ENCODE results near the gene RADIL.

The RADIL gene

DNA sequence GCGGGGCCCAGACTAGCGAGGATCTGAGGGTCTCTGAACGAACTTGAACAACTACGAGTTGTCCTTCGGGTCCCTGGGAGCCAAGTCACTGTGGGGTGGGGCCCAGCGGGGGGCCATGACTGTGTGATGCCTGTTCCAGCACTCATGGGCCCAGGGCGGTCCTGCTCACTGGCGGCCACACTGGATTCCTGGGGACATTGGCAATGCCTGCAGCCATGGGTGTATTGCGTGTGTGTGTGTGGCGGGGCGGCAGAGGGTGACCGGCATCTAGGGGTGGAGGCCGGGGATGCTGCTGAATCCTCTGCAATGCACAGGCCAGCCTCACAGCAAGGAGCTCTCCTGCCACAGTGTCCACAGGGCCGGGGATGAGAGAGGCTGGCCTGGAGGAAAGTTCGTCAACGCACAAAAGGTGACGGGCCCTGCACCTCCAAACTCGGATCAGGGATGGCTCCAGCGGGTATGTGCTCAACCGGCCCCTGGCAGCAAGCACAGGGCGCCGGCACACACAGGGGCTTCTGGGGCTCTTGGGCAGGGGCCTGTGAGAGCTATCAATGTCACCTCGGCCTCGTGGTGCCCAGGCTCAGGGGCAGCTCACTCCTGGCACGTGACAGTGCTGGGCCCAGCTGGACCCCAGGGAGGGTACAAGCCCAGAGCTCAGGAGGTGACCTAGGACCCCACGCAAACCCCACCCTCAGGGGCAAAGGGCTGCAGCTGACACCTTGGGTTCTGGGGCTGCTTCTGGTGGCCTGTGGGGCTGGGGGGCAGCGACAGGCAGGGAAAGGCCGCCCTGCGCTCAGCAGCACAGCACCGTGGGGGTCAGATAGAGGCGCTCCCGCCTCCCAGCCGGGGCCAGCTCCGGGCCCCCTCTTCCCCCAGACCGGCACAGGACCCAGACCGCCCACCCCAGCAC is 49.6 kb downstream of the RADIL start:
- no peak for TF ChIP-seq ZFX (IDR thresholded peaks at IDR 0.05; ENCODE audit: borderline replicate concordance)
- TF ChIP-seq, protein P1, sequence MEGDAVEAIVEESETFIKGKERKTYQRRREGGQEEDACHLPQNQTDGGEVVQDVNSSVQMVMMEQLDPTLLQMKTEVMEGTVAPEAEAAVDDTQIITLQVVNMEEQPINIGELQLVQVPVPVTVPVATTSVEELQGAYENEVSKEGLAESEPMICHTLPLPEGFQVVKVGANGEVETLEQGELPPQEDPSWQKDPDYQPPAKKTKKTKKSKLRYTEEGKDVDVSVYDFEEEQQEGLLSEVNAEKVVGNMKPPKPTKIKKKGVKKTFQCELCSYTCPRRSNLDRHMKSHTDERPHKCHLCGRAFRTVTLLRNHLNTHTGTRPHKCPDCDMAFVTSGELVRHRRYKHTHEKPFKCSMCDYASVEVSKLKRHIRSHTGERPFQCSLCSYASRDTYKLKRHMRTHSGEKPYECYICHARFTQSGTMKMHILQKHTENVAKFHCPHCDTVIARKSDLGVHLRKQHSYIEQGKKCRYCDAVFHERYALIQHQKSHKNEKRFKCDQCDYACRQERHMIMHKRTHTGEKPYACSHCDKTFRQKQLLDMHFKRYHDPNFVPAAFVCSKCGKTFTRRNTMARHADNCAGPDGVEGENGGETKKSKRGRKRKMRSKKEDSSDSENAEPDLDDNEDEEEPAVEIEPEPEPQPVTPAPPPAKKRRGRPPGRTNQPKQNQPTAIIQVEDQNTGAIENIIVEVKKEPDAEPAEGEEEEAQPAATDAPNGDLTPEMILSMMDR (IDR thresholded peaks at IDR 0.05): no peak
- H3K27ac ChIP-seq: no peak overlapping the region

DNA sequence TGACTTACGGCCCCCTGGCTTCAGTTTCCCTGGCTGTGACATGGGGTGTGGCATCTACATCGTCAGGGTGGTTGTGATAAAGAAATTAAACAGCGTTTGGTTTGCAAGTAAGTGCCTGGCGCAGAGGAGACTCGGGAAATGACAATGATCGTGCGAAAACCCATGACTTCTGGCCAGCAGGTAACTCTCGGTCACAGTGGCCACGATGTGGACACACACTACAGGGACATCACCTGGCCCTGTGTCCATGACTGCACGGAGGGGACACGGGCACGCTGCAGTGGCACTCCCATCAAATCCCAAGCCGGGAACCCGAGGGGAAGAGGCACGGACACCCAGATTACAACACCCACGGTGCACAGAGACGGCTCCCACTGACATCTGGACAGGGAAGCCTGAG is 50.3 kb downstream of the RADIL start:
- no peak overlapping the region; the same call in 1 of the 2 replicates for H3K27ac ChIP-seq
- TF ChIP-seq, protein P1 (IDR thresholded peaks at IDR 0.05): no peak
- no peak for TF ChIP-seq ZFX (IDR thresholded peaks at IDR 0.05; ENCODE audit: borderline replicate concordance)

- peak overlapping the region; percentile 75 for H3K27ac ChIP-seq
- TF ChIP-seq ZFX (IDR thresholded peaks at IDR 0.05; ENCODE audit: borderline replicate concordance): no peak
- TF ChIP-seq, protein P1 (IDR thresholded peaks at IDR 0.05): no peak
These were observed 50.8 kb downstream of the RADIL start for GRCh38 chr7:4832711-4833110.

GRCh38 chr7:4831723-4832495 is 51.6 kb downstream of the RADIL start:
- no peak for TF ChIP-seq ZFX (IDR thresholded peaks at IDR 0.05; ENCODE audit: borderline replicate concordance)
- TF ChIP-seq, protein P1 (IDR thresholded peaks at IDR 0.05): no peak

DNA sequence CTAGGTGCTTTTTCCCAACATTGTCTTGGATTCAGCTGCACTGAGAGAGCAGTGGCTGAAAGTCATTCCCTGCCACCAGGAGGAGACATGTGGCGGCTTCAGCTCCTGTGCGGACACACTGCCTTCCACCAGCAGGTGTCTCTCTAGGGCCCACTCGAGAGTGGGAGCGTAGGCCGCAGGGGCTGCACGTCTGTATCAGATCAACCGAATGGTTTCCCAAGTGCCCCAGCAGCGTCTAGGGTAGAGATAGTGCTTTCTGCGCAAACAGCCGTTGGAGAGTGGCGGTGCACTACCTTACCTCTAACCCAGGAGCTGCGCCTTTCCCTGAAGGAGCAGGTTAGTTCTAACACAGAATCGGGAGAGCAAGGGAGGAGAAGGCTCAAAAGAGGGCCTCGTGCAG is 53.3 kb downstream of the RADIL start:
- TF ChIP-seq, protein P1 (IDR thresholded peaks at IDR 0.05): peak; percentile 96
- no peak for TF ChIP-seq ZFX (IDR thresholded peaks at IDR 0.05; ENCODE audit: borderline replicate concordance)
- H3K27ac ChIP-seq: no peak overlapping the region

More at GRCh38 chr7:4831723-4832495, 51.6 kb downstream of the RADIL start:
- peak overlapping the region; percentile 75 for H3K27ac ChIP-seq

- H3K27ac ChIP-seq: no peak overlapping the region
- no peak for TF ChIP-seq ZFX (IDR thresholded peaks at IDR 0.05; ENCODE audit: borderline replicate concordance)
- TF ChIP-seq, protein P1 (IDR thresholded peaks at IDR 0.05): no peak
These were observed 54.7 kb downstream of the RADIL start for GRCh38 chr7:4828720-4829383.

Data from 22Rv1 (cell line).